AG04449 (cell line): ENCODE measurements around the gene GRAP.
"Not testable (repeated sequence)": the region's sequence is repeated elsewhere in the genome, so short reads cannot be mapped to it uniquely, and the experiment has no call there.

Experiments
- CTCF ChIA-PET: fragments of 350-600 bp; formaldehyde crosslinking; extraction: SDS; loops from one replicate; lab custom pipeline; 2021; ENCODE audit warnings: antibody characterized with exemption; lab: Yijun Ruan, JAX
- POLR2A ChIA-PET: fragments of 400-600, 350-600 bp; formaldehyde crosslinking; extraction: SDS; loops from one replicate; lab custom pipeline; 2020; ENCODE audit warnings: antibody characterized with exemption, inconsistent platforms; lab: Yijun Ruan, JAX
- DNase-seq: peaks from one replicate; pipeline ENCODE4 v3.0.0-alpha.2; 2010; ENCODE audit warnings: low read depth, low spot score
- H3K4me3 ChIP-seq: 2 replicates; pipeline ENCODE4 v1.5.1; 2011; ENCODE audit warnings: low read depth, mild to moderate bottlenecking, control low read depth, low read length
- CTCF ChIP-seq: IDR thresholded peaks from one replicate; pipeline ENCODE4 v1.5.1; 2011; ENCODE audit warnings: mild to moderate bottlenecking, moderate library complexity, low read length, control low read depth, inconsistent platforms; ENCODE audit not compliant: insufficient read depth; ENCODE audit errors: missing control alignments

Gene GRAP

GRCh38 chr17:19031729-19032128 lies 15.0 kb downstream of the GRAP start:
- CTCF ChIA-PET, DNase-seq: not testable (repeated sequence)

GRCh38 chr17:19030771-19031449 lies 15.8 kb downstream of the GRAP start:
- CTCF ChIA-PET, POLR2A ChIA-PET, H3K4me3 ChIP-seq, DNase-seq: not testable (repeated sequence)

More at GRCh38 chr17:19031729-19032128, 15.0 kb downstream of the GRAP start:
- peak; percentile 38 for TF ChIP-seq CTCF
- POLR2A ChIA-PET, H3K4me3 ChIP-seq: not testable (repeated sequence)

- DNase-seq, POLR2A ChIA-PET, CTCF ChIA-PET, H3K4me3 ChIP-seq: not testable (repeated sequence)
These were observed 17.0 kb downstream of the GRAP start for GRCh38 chr17:19029740-19030139.

GRCh38 chr17:19028671-19029070 lies 18.1 kb downstream of the GRAP start:
- DNase-seq, POLR2A ChIA-PET, H3K4me3 ChIP-seq, CTCF ChIA-PET: not testable (repeated sequence)

GRCh38 chr17:19024101-19025078 lies 22.4 kb downstream of the GRAP start:
- H3K4me3 ChIP-seq, result no peak overlapping the region
- ChIA-PET POLR2A (no interaction called here), CTCF (interaction anchor here (0.7 kb wide), 1 partner anchor 63 kb away, joined by 4 read pairs; no protein-coding TSS in a partner anchor)
- DNase-seq, result no peak
- no peak for TF ChIP-seq CTCF

GRCh38 chr17:19023209-19023999 lies 23.4 kb downstream of the GRAP start:
- CTCF ChIA-PET, result interaction anchor here (0.6 to 2.2 kb wide), 3 partner anchors 60 to 65 kb away, joined by 3 to 13 read pairs (median 3); no protein-coding TSS in a partner anchor
- no peak for DNase-seq

More at GRCh38 chr17:19023209-19023999, 23.4 kb downstream of the GRAP start:
- no peak for TF ChIP-seq CTCF
- POLR2A ChIA-PET, result no interaction called here
- H3K4me3 ChIP-seq, result no peak overlapping the region
